Measurements from ENCODE around the gene DIPK2A. TPM values are rescaled to one million over a fixed set of nuclear protein-coding genes. Genes with fewer than 3 reads are reported as not detected.
A peak's percentile ranks its signal among the peaks of the same experiment; 100 is the strongest.

Gene DIPK2A
- total and polyA plus RNA-seq, 2 of the 13 experiments (the other 11 are each of a cell fraction or from before 2014, with no cell fraction given) = 5.8 to 8.0 TPM

- TF ChIP-seq SIN3A (IDR thresholded peaks at IDR 0.05; ENCODE audit: borderline replicate concordance, low read depth, low read length) (peak; percentile 62; the same call in 1 of the 2 replicates), SALL2 (CRISPR knock-in tag; IDR thresholded peaks at IDR 0.05) (peak; percentile 24; the same call in 1 of the 2 replicates), ZNF253 (CRISPR knock-in tag; IDR thresholded peaks at IDR 0.05; ENCODE audit: borderline replicate concordance) (no peak), PAWR (CRISPR knock-in tag; IDR thresholded peaks at IDR 0.05; ENCODE audit: borderline replicate concordance) (no peak), GLI4 (CRISPR knock-in tag; IDR thresholded peaks at IDR 0.05; ENCODE audit: borderline replicate concordance) (no peak), HHEX (CRISPR knock-in tag; IDR thresholded peaks at IDR 0.05) (no peak), ZNF816 (CRISPR knock-in tag; IDR thresholded peaks at IDR 0.05; ENCODE audit: borderline replicate concordance) (no peak), GRHL1 (CRISPR knock-in tag; conservative IDR thresholded peaks at IDR 0.05) (no peak), ZFP36L2 (CRISPR knock-in tag; IDR thresholded peaks at IDR 0.05) (no peak), ZNF18 (CRISPR knock-in tag; IDR thresholded peaks at IDR 0.05; ENCODE audit: insufficient replicate concordance) (no peak), NFIC (IDR thresholded peaks at IDR 0.05; ENCODE audit: low read length) (no peak), BRF2 (CRISPR knock-in tag; IDR thresholded peaks at IDR 0.05) (no peak), ZFX (CRISPR knock-in tag; IDR thresholded peaks at IDR 0.05; ENCODE audit: low read depth) (no peak; the same call in 1 of the 2 replicates), ZFP36 (IDR thresholded peaks at IDR 0.05; ENCODE audit: borderline replicate concordance, low read depth, low read length, partially characterized antibody) (no peak), ATF2 (CRISPR knock-in tag; IDR thresholded peaks at IDR 0.05) (no peak), ZNF850 (CRISPR knock-in tag; conservative IDR thresholded peaks at IDR 0.05) (no peak), ZNF432 (CRISPR knock-in tag; IDR thresholded peaks at IDR 0.05; ENCODE audit: borderline replicate concordance) (no peak), ZNF558 (CRISPR knock-in tag; IDR thresholded peaks at IDR 0.05; ENCODE audit: borderline replicate concordance) (no peak), MATR3 (CRISPR knock-in tag; IDR thresholded peaks at IDR 0.05) (no peak), ZNF205 (CRISPR knock-in tag; IDR thresholded peaks at IDR 0.05) (0 out of 2 replicates have a peak, but pooled peaks have one; percentile 8), E2F5 (CRISPR knock-in tag; conservative IDR thresholded peaks at IDR 0.05) (no peak)
Observed at GRCh38 chr3:143971359-143972154, at the start of gene DIPK2A (continued).

All from HepG2 (cell line).